MM.1S (cell line): ENCODE data around the gene TSN.

Experiments
- CTCF ChIP-seq: fragments of 300-600 bp; sonication (generic); IDR thresholded peaks from 2 replicates; pipeline ENCODE4 v1.5.1; 2016; ENCODE audit warnings: antibody characterized with exemption, low read length, mixed read lengths
- EZH2 ChIP-seq: fragments of 300-600 bp; sonication (generic); optimal IDR thresholded peaks from 2 replicates; pipeline ENCODE3; 2017; ENCODE audit warnings: low read depth, mild to moderate bottlenecking, antibody characterized with exemption, low read length, mixed read lengths

GRCh38 chr2:121793816-121794215 lies 38.4 kb downstream of the TSN start:
- TF ChIP-seq EZH2 (no peak), CTCF (no peak)
